GM19372 (cell line): Measurements from ENCODE around the gene CCRL2.
"Not testable (repeated sequence)": the region's sequence is repeated elsewhere in the genome, so short reads cannot be mapped to it uniquely, and the experiment has no call there.

ENCODE experiments used
- ATAC-seq: cut with Tn5 transposase; IDR thresholded peaks from one replicate; pipeline ENCODE4 v1.9.1; 2021; ENCODE audit warnings: mild to moderate bottlenecking, low read depth, moderate library complexity; ENCODE audit not compliant: unreplicated experiment

CCRL2 gene

DNA sequence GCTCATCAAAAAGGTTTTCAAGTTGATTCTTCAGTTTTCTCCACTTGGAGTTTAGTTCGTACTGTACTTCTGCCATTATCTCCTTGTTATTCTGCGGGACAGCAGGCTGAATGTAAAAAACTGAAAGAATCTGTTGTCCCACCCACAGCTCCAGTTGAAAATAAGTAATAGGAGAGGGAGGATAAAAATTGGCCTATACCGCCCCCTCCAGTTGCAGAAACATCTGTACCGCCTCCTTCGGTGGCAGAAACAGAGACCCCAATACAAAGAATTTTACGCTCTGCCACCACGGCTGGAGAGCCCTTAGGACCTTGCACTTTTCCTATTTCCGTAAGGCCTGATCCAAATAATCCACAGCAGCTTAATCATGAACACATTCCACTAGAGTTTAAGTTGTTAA is 20.3 kb downstream of the CCRL2 start:
- ATAC-seq, result not testable (repeated sequence)

DNA sequence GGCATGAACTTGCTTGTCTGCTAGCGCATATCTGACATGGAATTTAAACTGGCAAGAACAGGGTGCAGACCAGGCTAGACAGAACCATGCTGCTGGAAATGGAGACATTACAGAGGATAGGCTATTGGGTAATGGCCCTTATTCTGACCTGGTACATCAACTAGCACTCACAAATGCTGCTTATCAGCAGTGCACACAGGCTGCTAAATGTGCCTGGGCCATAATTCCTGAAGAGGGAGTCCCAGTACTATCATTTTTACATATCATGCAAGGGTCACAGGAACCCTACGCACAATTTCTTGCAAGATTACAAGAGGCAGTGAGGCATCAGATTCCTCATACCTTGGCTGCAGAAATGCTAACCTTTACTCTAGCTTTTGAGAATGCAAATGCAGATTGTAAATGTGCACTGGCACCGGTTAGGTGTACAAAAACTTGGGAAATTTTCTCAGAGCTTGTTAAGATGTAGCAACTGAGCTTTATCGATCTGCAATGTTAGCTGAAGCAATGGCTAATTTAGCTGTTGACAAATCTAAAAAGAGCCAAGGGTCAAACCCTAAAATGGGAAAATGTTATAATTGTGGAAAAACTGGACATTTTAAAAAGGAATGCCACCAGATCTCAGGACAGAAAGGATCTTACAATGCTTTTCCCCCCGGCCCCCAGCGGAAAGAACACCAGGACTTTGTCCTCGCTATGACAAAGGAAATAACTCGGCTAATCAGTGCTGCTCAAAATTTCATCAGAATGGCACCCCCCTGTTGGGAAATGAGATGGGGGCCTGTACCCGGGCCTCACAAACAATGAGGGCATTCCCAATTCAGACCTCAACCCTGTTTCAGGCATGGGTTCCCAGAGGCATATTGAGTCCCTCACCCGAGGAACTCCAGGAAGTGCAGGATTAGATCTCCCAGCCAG is 21.1 kb downstream of the CCRL2 start:
- ATAC-seq, result no peak

DNA sequence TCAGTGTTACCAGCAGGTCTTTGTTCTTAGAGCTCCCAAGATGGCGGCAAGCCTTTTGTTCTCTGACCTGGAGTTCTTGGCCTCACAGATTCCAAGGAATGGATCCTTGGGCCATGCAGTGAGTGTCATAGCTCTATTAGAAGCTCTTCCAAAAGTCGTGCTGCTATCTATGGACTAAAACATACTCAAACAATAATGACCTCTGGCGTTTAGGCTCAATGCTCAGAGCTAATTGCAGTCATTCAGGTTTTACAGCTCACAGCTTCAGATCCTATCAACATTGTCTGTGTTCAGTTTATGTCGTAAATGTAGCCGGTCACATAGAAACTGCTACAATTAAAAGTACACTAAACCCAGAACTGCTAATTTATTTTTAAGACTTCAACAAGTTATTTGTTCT is 22.2 kb downstream of the CCRL2 start:
- ATAC-seq, result no peak

DNA sequence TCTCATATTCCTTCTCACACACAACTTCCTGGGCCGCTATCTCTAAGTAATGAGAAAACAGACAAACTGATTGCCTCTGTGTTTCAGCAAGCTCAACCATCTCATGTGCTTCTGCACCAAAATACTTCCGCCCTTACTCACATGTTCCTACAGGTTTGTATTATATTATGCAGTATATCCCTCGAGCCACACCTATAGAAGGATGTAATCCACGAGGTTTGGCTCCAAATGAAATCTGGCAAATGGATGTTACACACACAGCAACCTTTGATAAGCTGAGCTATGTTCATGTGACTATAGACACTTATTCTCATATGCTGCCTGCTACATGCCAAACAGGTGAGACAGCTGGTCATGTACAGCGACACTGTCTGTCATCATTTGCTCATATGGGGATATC is 22.6 kb downstream of the CCRL2 start:
- ATAC-seq, result no peak

DNA sequence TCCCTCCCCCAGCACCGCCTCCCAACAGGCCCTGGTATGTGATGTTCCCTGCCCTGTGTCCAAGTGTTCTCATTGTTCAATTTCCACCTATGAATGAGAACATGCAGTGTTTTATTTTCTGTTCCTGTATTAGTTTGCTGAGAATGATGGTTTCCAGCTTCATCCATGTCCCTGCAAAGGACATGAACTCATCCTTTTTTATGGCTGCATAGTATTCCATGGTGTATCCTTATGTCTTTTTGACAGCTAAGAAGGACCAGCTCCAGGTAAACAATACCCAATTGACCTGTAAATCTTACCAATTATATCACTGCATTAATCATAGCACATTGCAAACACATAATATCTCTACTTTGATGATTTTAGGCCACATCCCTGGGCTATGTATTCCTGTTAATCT is 23.8 kb downstream of the CCRL2 start:
- ATAC-seq, result not testable (repeated sequence)

DNA sequence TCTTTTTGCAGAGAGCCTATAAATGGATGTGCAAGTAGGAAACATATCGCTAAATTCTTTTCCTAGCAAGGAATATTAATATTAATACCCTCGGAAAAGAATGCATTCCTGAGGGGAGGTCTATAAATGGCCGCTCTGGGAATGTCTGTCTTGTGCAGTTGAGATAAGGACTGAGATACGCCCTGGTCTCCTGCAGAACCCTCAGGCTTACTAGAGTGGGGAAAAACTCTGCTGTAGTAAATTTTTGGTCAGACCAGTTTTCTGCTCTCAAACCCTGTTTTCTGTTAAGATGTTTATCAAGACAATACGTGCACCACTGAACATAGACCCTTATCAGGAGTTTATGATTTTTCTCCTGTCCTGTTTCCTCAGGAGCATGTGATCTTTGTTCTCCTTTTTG is 24.8 kb downstream of the CCRL2 start:
- ATAC-seq, result not testable (repeated sequence)

DNA sequence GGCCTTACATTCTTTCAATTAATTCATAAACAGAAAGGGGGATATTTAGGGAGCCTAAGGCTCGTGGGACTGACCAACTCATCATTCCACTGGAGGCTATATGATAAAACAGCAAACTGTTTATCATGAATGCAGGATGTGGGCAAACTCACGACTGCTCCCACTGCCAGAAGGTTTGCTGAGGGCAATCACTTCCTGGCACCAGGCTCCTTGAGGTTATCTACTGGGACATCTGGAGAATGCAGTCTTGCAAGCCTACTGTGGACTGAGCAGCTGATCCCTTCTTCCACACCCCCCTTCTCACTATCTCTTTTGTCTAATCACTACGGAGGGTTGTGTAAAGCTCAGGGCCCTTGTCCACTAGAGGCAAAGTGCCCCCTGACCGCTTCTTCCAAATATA is 26.1 kb downstream of the CCRL2 start:
- ATAC-seq, result not testable (repeated sequence)

DNA sequence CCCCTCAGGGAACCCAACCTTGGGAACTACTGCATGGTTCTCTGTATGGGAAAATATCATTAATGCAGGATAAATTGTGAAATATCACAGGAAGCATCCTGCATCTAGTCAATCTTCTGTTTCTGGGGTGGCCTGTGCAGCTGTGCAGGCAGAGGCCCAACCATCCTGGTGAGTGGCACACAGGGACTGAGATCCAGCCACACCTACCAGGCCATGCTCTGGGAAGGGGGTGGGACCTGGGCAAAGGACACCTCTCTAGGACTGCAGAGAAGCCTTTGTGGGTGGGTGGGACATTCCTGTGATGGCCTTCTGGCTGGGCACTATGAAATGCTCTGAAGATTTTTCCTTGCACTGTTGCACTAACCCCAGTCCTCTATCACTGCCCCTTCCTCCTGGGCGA is 26.8 kb downstream of the CCRL2 start:
- ATAC-seq, result no peak

DNA sequence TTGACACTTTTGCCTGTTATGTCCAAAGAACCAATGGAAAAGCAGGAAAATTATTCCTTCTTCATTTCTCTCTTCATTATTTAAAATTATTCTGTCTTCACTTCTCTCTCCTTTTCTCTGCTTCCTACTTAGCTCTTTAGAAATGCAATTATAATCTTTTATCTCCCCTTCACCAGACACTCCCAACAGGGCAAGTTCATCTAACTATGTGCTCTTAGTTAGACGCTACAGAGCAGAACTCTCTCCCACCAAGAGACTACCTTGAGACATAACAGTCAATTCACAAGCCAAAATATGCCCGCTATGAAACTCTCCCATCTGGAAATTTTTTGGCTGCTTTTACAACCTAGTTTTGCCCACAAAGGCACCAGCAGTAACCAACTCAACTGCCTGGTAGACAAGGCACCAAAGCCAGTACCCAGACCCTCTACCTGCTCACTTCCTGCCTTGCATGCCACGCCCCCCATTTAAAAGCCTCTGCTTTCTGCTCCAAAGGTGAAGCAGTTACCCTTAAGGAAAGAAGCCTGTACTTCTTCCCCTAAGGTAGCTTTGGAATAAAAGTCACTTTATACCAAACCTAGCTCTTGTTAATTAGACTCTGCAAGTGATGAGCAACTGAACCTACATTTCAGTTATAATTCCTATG is 28.1 kb downstream of the CCRL2 start:
- ATAC-seq, result no peak

DNA sequence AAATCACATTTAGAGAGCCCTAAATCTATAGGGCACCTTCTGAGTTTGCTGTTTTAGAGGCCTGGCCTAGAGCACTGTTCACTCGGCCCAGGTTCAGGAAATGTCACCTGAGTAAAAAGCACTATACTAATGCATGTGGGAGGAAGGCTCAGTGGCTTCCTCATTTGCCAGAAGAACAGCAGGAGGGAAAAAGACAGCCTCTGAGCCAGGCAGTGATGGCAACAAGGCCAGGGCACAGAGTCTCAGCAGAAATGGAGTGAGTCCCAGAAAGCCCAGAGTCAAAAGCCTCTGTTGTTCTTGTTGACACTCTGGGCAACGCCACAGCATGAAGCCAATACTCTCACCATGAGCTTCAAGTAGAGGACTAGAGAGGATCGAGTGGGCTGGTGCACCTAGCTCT is 31.8 kb downstream of the CCRL2 start:
- no peak for ATAC-seq

DNA sequence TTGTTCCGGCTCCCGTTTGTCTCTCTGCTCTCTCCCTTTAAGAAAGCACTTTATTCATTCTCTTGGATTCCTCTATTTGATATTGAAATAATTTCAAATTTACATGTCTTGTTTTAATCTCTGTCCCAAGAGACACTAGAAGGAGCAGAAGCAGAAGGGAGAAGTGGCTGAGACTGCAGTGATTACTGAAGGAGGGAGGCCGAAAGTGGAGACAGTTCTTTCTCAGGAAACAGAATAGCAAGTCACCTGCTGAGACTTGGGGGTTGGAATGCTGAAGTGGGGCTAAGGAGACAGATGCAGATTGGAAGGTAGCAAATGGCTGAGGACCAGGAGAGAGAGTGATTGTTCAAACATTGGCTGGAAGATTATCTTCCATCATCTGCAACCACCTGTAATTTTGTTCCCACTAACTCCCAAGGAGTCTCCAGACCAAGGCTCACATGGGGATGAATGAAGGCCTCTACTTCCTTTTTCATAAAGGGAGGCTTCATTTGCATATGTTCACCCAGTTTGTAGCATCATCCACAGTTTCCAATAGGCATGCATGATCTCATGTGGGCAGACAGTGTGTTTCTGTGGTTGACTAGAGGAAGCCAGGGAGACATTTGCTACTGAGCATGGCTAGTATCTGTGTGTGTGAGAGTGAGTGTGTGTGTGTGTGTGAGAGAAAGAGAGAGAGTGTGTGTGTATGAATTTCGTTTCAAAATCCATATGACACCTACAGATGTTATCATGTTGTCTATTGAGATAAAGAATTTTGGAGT is 33.7 kb downstream of the CCRL2 start:
- no peak for ATAC-seq

DNA sequence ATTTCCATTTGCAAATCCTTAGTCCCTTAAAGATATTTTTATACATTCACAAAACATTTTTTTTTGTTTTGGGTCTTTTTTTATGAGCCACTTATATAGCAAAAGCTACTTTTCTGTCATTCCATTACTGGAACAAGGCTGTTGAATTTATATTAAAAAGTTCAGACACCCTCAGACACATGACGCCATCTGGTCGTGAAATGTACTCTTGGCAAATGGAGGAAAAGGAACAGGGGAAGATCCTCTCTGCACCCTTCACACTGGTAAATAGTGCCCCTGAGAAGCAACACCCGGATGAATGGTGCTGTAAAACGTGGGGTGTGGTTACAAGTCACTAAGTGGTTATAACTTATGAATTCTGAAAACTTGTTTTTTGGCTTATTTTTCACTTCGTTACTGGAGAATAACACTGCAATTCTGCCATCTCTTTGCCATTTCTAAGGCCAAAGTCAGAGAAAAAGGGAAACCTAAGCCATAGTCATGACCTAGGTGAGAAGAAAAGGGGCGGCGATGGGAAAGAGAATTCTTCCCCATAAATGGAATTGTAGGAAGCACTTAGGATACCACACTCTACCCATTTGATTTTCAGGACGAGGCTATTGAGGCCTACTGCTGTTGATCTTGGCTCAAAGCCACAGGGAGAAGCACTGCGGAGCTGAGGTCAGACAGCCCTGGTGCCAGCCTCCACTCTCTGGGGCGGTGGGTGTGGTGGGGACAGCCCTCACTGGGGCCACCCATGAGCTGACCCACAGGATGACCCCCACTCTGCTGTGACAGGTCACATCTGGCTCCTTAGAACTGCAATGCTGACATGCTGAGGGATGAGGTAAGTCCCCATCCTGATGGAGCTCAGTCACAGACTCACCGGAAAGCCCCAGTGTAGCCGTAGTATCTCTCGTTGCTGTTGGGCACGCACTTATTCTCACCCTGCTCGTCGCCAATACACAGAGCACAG is 35.8 kb downstream of the CCRL2 start:
- ATAC-seq, result no peak

DNA sequence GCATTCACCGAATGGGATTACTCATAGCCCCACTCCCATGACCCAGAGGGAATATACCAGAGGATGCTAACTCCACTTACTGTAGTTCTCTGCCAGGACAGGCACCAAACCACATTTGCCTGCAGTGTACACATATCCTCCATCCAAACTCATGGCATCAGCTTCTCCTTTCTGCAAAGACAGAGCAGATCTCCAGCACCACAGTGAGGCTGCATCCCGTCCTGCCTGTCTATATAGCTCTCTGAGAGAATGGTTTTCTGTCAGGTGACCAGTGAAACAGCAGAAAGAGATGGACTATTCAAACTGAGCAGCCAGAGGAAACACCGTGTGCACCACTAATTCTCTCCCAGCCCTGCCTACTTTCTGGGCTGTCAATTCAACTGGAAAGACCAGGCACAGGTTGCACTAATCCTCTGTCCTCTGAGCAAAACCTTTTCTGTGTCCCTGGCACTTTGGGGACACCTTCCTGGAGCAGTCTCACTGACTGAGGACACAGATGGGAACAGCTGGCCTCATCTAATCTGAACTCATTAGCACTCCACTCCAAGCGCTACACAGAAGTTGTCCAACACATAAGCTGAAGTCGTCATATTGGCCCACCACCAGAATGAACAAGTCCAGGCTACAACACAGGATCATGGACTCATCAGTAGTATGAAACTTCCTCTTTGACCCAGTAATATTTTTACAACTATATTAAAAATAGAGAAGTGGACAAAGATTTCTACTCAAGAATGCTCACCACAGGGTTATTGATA is 40.3 kb downstream of the CCRL2 start:
- ATAC-seq, result no peak

DNA sequence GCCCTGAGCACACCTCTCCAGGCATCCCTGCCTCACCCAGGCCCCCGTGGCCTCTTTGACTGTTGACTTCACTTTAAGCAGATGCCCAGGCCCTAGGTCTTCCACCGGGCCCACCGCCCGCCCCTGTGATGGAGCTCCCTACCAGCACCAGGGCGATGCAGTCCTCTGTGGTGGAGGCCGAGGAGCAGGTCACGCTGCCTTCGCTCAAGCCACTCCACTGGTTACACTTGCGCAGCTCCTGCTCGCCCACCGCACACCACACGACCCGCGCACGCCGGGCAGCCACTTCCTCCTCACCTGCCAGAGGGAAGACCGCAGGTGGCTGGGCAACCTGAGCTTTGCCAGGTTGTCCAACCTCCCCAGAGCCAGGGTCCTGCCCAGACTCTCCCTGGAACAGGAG is 41.7 kb downstream of the CCRL2 start:
- ATAC-seq, result no peak

DNA sequence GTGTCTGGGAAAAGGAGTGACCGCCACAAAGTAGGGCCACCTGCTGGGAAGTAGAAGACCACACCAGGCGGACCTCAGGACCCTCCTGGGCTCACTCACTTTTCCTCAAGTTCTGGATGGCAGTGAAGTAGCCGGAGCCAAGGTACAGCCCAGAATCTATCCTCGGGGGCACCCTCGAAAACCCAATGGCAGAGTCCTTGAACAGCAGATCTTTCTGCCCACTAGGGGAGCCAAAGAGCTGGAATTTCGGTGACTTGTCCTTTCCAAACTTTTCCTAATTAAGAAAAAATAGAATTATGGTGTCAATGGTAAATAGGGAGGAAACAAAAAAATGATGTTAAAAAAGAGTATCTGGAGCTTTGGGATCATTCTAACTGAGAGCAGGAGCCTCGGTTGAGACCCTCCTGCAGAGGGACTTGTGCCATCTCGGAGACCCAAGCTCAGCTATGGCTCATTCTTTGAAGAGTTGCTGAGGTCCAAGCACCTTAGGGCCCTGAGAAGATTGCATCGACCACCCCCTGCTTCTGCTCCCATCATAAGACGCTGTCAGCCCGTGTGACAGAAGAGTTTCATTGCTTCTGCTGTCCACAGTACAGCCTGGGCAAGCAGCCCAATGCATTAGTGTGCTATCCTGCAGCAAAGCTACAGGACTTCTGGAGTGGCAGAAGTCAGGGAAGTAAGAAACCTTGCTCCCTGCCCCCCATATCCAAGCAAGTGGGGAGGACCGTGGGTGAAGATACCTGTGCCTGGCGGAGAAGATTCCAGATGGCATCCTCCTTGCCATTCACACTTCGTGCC is 42.9 kb downstream of the CCRL2 start:
- no peak for ATAC-seq

DNA sequence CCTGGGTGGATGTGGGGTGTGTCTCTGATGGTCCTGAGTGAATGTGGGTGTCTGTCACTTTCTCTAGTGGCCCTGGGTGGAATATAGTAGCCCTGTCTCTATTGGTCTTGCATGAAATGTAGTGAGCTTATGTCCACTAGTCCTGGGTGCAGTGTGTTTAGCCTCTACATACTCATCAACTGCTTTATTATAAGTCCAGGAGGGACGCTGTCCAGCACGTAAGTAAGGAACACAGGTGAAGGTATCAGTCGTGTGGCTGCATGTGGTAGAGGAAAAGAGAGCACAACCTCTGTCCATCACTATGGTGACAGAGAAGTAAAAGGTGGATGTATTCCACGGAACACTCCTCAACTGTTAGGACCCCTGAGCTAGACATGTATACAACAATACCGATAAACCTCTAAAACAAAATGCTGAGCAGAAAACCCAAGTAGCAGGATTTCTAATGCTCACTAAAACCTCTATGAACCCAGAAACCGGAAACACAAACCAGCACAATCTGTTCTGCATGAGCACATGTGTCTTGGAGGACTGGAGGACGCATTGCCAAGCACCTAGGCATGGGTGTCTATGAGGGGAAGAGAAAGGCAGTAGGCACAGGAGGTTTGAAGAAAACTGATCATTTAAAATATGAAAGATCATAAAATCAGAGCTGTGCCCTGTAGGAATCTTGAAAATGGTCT is 46.6 kb downstream of the CCRL2 start:
- ATAC-seq, result no peak

DNA sequence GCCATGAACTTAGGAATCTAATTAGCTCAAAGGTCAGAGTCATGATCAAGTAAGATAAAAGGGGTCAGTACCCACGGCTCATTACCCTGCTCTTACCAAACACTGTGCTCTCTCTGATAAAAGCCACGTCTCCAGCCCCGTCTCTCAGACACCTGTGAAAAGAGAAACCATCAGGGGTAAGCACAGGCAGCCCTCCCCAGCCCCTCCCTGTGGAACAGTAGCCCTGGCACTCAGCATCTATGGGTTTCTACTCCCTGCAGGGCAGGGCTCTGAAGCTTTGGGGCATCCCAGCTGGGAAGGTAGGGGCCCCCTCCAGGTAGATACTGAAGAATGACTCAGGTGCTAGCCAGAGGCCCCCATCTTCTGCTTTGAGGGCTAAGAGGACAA is 47.1 kb downstream of the CCRL2 start:
- no peak for ATAC-seq

DNA sequence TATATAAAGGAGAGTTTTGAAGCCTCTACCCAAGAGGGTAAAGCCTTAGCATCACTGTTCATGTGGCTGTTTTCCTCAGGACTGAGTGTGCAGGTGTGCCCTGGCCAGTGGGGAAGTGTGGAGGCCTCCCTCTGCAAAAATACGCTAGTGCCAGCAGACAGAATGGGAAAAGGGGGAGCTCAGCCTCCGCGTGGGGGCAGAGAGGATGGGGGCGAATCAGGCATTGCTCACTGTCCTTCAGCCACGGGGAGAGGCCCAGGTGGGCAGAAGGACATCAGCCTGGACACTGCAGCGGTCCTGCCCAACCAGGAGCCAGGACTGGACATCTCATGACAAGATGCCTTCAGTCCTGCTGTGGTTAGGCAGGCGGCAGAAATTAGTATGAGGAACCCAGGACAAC is 47.5 kb downstream of the CCRL2 start:
- no peak for ATAC-seq
